ENCODE measurements around the gene AFF3.
"Not testable (repeated sequence)": the region's sequence is repeated elsewhere in the genome, so short reads cannot be mapped to it uniquely, and the experiment has no call there.

Gene AFF3, protein sequence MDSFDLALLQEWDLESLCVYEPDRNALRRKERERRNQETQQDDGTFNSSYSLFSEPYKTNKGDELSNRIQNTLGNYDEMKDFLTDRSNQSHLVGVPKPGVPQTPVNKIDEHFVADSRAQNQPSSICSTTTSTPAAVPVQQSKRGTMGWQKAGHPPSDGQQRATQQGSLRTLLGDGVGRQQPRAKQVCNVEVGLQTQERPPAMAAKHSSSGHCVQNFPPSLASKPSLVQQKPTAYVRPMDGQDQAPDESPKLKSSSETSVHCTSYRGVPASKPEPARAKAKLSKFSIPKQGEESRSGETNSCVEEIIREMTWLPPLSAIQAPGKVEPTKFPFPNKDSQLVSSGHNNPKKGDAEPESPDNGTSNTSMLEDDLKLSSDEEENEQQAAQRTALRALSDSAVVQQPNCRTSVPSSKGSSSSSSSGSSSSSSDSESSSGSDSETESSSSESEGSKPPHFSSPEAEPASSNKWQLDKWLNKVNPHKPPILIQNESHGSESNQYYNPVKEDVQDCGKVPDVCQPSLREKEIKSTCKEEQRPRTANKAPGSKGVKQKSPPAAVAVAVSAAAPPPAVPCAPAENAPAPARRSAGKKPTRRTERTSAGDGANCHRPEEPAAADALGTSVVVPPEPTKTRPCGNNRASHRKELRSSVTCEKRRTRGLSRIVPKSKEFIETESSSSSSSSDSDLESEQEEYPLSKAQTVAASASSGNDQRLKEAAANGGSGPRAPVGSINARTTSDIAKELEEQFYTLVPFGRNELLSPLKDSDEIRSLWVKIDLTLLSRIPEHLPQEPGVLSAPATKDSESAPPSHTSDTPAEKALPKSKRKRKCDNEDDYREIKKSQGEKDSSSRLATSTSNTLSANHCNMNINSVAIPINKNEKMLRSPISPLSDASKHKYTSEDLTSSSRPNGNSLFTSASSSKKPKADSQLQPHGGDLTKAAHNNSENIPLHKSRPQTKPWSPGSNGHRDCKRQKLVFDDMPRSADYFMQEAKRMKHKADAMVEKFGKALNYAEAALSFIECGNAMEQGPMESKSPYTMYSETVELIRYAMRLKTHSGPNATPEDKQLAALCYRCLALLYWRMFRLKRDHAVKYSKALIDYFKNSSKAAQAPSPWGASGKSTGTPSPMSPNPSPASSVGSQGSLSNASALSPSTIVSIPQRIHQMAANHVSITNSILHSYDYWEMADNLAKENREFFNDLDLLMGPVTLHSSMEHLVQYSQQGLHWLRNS (N-terminal part only)

DNA sequence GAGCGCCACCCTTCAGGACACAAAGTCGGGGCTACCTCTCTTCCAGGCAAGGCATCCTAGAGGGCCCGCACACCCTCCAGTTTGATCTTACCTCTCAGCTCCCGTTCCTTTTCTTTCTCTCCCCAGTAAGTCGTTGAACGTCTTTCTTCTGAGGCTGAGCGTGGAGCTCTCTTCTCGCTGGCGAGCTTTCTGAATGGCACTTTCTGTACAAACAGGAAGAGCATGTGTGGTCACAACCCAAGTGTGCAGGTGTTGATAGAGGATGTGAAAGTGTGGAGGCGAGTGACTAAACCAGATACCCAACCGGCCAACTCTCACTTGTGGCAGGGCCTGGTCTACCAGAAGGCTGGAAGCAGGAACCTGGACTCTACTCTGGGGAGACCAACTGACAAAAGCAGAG is at the start of gene AFF3:
Gene AFF3, minus strand, starts transcription at position 198 of the 400 bp plus-strand sequence. CDS start 38,136 bp downstream, outside the sequence.
- DNase-seq (ENCODE audit: low read depth): peak; percentile 13

DNA sequence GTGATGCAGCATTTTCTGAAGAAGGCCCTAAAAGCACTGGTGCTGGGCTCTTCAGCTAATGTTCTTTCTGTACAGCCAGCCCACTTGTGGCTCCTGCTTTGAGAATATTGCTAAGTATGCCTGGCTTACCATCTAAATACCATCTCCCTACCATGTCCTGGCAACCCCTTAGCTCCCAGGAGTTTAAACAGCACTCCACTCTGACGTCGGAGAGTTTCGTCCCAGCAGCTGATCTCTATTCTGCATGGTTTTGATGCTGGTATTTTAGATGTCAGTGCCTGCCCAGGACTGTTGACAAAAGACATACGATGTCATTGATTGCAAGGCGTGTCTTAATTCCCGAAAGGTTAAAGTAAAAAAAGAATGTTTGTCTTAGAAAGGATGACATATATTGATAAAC is 47.0 kb upstream of the AFF3 start:
- no peak for DNase-seq (ENCODE audit: low read depth)

GRCh38 chr2:100188326-100188725 is 45.9 kb upstream of the AFF3 start:
- DNase-seq (ENCODE audit: low read depth): no peak

- no peak for DNase-seq (ENCODE audit: low read depth)
Measured at GRCh38 chr2:100186126-100186525, 43.7 kb upstream of the AFF3 start.

- DNase-seq (ENCODE audit: low read depth): no peak
Measured at GRCh38 chr2:100185516-100185915, 43.1 kb upstream of the AFF3 start.

GRCh38 chr2:100185105-100185504 is 42.7 kb upstream of the AFF3 start:
- DNase-seq (ENCODE audit: low read depth): no peak

GRCh38 chr2:100184055-100184737 is 41.8 kb upstream of the AFF3 start:
- DNase-seq (ENCODE audit: low read depth): no peak

GRCh38 chr2:100182494-100183361 is 40.3 kb upstream of the AFF3 start:
- no peak for DNase-seq (ENCODE audit: low read depth)

DNA sequence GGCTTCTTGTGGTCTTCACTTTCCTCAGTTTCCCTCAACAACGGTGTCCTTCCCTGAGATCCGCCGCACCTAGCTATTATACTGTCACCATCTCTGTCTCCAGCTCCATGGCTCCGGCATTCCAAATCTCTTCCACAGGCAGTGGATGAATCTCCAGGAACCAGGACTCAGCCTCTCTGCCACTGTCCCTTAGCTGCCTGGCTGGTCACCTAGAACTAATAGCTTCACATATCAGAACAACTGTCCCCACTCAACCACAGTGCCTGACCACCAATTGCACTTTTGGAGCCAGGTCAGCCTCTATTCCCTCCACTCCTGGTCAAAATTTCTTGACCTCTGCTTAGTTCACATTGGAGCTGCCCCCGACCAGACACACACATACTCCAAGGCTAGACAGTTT is 38.1 kb upstream of the AFF3 start:
- no peak for DNase-seq (ENCODE audit: low read depth)

GRCh38 chr2:100179806-100180205 is 37.4 kb upstream of the AFF3 start:
- no peak for DNase-seq (ENCODE audit: low read depth)

GRCh38 chr2:100178864-100179263 is 36.5 kb upstream of the AFF3 start:
- DNase-seq (ENCODE audit: low read depth): no peak

DNA sequence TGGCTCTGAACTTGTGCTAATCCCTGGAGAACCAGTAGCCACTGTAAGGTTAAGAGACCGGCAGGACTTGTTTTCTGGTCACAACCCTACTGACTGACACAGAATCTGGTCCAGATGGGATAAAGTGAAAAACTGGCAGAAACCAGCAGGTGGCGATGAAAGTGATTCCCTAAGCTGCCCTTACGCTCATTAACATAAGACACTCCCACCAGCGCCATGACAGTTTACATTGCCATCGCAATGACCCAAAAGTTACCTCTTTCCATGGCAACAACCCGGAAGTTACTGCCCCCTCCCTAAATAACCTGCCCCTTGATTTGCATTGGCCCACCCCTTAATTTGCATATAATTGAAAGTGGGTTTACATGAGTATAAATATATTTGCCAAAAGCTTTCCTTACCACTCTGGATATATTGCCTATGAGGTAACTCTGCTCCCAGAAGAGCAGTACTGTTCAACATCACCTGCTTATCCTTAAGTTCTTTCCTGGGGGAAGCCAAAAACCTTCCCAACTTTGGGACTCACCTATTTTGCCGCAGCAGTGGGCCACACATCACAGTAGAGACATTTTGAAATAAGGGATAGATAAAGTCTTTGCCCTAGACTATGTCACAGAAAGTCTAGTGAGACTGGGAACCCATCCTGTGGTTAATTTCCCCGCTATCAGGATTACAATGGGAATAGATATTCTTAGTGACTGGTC is 35.8 kb upstream of the AFF3 start:
- no peak for DNase-seq (ENCODE audit: low read depth)

DNA sequence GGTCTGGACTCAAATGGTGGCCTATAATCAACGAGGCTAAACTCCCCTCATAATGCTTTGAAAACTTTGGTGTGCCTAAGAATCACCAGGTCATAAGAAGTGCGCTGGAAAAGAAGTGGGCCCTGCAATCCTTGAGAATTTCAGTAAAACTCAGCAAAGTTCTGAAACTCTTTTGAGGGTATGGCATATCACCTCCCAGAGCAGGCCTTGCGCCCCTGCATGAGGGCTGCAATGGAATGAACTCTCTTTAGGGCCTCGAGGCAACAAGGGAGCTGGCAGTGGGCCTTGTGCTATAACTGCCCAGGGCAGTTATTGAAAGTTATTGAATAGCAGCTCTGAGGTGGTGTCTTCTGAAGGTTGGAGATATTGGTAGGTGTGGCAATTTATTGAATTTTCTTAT is 34.5 kb upstream of the AFF3 start:
- DNase-seq (ENCODE audit: low read depth): no peak

DNA sequence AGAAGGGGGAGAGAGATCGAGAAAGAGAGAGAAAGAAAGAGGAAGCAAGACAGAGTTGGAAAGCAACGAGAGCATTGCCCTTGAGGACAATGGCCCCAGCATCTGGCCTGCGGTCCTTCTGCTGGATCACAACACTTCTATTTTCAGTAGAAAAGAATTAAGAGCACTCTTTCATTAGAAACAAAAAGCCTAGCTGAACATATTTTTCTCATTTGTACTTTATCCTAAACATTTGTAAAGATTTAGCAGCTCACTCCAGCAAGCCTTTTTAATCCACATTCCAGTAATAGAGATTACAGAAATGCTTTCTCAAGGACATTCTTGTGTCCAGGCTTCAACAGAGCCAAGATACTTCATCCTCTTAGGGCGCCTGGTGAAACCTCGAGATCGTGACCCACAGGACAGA is 31.6 kb upstream of the AFF3 start:
- no peak for DNase-seq (ENCODE audit: low read depth)

GRCh38 chr2:100166701-100167100 is 24.3 kb upstream of the AFF3 start:
- DNase-seq (ENCODE audit: low read depth): no peak

- DNase-seq (ENCODE audit: low read depth): no peak
Measured at GRCh38 chr2:100163605-100164004, 21.2 kb upstream of the AFF3 start.

DNA sequence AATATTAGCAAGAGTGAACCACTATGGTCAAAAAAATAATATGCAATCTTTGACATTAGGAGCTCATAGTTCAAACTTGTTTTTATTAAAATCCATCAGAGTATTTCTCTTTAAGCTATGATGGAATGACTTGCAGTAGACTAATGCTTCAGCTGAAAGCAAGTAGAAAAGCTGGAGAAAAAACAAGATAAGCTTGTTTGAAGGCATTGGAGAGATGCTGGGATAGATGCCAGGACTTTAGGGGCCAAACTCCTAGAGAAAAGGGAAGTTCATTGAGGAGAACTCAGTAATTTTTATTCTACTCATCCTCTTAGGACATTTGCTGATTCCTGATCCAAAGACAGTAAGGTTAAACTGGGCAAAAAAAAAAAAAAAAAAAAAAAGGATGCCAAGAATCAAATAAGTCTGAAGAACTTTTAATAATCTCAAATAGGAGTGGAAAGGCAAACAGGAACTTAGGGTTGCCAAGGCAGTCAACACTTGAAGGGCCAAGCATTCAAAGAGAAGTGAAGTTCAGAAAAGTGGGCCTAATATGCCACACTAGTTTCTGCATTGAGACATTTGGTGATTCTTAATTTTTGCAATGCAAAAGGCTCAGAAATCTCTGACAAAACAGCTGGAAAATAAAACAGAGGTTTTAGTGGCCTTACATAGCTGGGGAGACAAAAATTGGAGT is 19.7 kb upstream of the AFF3 start:
- no peak for DNase-seq (ENCODE audit: low read depth)

DNA sequence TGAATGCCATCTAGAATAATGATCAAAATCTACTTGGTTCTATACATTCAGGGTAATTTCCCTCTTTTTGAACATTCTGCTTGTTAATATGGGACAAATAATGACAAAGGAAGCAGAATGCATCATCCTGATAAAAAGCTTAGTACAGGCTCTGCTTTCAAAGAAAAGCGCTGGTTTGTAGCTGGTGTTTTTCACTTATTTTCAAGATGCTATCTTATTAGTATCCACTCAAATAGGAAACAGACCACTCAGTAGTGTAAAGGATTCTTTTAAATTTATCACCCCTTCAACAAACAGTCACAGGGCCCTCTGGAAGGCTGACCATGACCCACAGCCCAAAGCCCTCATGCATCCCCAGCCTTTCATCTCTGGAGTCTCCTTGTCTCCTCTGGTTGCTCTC is 18.0 kb upstream of the AFF3 start:
- no peak for DNase-seq (ENCODE audit: low read depth)

GRCh38 chr2:100151832-100152231 is 9.4 kb upstream of the AFF3 start:
- not testable (repeated sequence) for DNase-seq (ENCODE audit: low read depth)

DNA sequence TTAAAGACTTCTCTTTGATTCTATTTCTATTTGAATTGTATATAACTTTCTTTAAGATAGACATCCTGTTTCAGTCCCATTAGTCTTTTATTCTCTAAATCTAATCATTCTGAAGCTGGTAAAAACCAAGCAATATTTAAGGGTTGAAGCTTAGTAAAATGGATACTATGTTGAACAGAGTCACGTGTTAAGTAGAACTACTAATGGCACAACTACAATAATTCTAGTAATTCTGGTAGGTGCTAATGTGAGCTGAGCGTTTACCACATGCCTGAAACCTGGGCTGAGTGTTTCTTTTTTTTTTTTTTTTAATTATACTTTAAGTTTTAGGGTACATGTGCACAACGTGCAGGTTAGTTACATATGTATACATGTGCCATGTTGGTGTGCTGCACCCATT is 8.9 kb upstream of the AFF3 start:
- DNase-seq (ENCODE audit: low read depth): no peak
